A549 treated with RU486 at 1 μM for 4 hours (cell line): ENCODE results near the gene IKBKE. TPM values are rescaled to one million over a fixed set of nuclear protein-coding genes. Genes with fewer than 3 reads are reported as not detected.

Experiments used
- total RNA-seq: library from RNA; stranded (reverse); fragments of 200-300 nt; extraction: Qiagen RNA extraction; gene quantifications from 5 replicates; pipeline ENCODE4 v1.2.3, GENCODE V29; 2022; ENCODE audit warnings: low read depth

Gene IKBKE
- 6.3 to 8.9 TPM (median 7.3 TPM) in 5 replicates for total RNA-seq

DNA sequence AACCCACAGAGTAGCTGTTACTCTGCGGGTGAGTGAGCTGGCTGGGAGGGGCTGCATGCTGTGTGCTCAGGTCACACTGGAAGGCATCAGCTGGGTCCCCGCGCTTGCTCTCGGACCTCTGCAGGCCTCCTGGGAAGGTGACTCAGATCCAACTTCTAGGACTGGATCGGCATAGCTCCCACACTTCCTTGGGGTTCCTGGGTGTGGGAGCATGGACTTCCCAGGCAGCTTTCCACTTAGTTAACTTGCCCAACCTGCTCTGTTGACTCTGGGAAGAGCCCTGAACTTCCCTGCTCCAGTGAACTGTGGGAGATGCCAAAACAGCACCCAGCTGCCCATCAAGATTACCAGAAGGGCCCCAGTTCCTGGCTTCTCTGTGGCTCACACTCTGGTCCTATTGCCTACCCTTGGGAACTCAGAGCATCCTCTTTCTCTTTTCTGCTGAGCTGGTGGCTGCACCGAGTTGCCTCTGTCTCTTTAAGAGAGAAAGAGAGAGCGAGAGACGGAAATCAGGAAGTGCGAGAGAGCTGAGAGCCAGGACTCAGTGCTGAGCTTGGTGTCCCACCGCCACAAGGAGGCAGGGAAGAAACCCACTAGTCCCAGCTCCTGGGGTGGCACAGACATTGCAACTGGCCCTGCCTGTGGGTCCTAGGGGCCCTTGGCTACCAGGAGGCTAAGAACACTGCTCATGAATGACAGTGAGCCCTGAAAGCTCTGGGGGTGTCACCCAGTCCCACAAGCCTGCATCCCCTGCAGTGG, at the start of gene IKBKE:
Gene IKBKE, plus strand, starts transcription at position 544 of the 759 bp plus-strand sequence. CDS start 2,752 bp downstream, outside the sequence.

DNA sequence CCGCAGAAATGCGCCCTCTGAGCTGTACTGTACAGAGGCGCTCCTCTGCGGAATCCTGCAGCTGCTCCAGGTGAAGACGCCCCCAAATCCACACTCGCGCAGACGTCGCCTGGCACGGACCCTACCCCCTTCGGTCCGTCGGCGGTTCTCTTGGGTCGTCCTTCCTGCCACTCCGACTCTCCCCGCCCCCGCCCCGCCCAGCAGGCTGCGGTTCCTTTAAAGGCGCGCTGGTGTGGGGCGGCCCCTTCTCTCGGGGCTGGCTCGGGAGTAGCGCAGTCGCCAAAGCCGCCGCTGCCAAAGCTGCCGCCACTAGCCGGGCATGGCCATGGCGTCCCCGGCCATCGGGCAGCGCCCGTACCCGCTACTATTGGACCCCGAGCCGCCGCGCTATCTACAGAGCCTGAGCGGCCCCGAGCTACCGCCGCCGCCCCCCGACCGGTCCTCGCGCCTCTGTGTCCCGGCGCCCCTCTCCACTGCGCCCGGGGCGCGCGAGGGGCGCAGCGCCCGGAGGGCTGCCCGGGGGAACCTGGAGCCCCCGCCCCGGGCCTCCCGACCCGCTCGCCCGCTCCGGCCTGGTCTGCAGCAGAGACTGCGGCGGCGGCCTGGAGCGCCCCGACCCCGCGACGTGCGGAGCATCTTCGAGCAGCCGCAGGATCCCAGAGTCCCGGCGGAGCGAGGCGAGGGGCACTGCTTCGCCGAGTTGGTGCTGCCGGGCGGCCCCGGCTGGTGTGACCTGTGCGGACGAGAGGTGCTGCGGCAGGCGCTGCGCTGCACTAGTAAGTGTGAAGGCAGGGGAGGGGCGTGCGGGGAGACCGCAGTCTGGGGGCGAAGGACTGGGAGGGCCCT, 37.2 kb downstream of the IKBKE start, which contains the start of gene RASSF5:
Gene RASSF5, plus strand, starts transcription at position 248 of the 846 bp plus-strand sequence. Its CDS starts 72 bp downstream, at position 320.

Other genes starting within 250 kb of the IKBKE start
- 1.0 to 1.4 TPM (median 1.2 TPM) in 5 replicates for gene RASSF5, start 37.1 kb downstream of the IKBKE start, total RNA-seq
- 32.7 to 36.2 TPM (median 34.2 TPM) in 5 replicates for gene EIF2D, start 142.0 kb downstream of the IKBKE start, total RNA-seq
- gene DYRK3, start 165.1 kb downstream of the IKBKE start, total RNA-seq = 8.4 to 11.1 TPM (median 10.6 TPM) in 5 replicates
- 65.2 to 74.1 TPM (median 69.4 TPM) in 5 replicates for gene MAPKAPK2, start 214.4 kb downstream of the IKBKE start, total RNA-seq